Cardiac muscle cell (in vitro differentiated cells and primary cell): Measurements from ENCODE around the gene COQ9. TPM values are rescaled to one million over a fixed set of nuclear protein-coding genes. Genes with fewer than 3 reads are reported as not detected.

Experiments used
- DNase-seq, 2 donors: peaks; one replicate each; pipeline versions ENCODE4 v3.0.0 to v3.0.0-alpha.2; 2010 to 2017; ENCODE audit warnings: low read depth in 1 of 2, low spot score in 1 of 2
- H3K27ac ChIP-seq: fragments of 200-600 bp; sonication (generic); 2 replicates; pipeline ENCODE4 v1.5.1; 2016
- H3K27me3 ChIP-seq: fragments of 200-600 bp; sonication (generic); 2 replicates; pipeline ENCODE4 v1.6.0; 2016; ENCODE audit warnings: control low read depth
- H3K36me3 ChIP-seq: fragments of 200-600 bp; sonication (generic); 2 replicates; pipeline ENCODE4 v1.5.1; 2016; ENCODE audit warnings: control low read depth
- H3K4me1 ChIP-seq: fragments of 200-600 bp; sonication (generic); 2 replicates; pipeline ENCODE4 v1.8.1; 2017; ENCODE audit warnings: low read depth, mild to moderate bottlenecking, mixed run types
- H3K4me3 ChIP-seq: fragments of 200-600 bp; sonication (generic); 2 replicates; pipeline ENCODE4 v1.5.1; 2016; ENCODE audit warnings: mild to moderate bottlenecking
- H3K9me3 ChIP-seq: fragments of 200-600 bp; sonication (generic); 2 replicates; pipeline ENCODE4 v1.5.1; 2017; ENCODE audit warnings: low read depth, mild to moderate bottlenecking, control low read depth
- polyA plus RNA-seq: library from polyadenylated mRNA; unstranded; fragments of >200 nt; fragmentation: Nextera tagmentation; extraction: Ambion mirVana; gene quantifications from 2 replicates; pipeline ENCODE4 v1.2.1, GENCODE V29; 2016
- total RNA-seq: library from RNA; depleted of rRNA; stranded (reverse); fragments of >200 nt; gene quantifications from 2 replicates; pipeline ENCODE4 v1.2.3, GENCODE V29; 2016
- TF ChIP-seq, protein P1 (sequence below): IDR thresholded peaks from 2 replicates; pipeline ENCODE4 v1.5.1; 2012; ENCODE audit warnings: low read depth, mild to moderate bottlenecking, low read length

The COQ9 gene
- total and polyA plus RNA-seq, 2 experiments from 2014 or later = 111 to 152 TPM

DNA sequence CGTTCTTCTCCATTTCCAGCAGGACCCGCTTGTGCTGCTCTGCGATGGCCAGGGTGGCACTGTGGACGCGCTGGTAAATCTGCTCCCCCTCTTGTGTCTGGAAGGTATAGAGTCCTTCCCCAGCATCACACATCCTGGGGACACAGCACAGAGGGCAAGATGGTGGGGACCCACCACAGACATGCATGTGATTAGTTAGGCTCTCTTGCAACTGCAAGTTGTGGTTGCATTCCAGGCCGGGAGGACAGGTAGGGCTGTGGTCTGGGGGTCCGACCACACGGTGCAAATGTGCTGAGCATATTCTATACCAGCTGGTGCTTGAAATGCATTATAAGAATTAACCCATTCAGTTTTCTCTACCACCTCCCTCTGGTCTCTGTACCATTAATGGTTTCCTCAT lies 26.6 kb downstream of the COQ9 start:
- Histone ChIP-seq H3K9me3 (no peaks in the 10 kb centered on the region), H3K27me3 (no peaks in the 10 kb centered on the region), H3K4me3 (no peak overlapping the region), H3K27ac (peak overlapping the region; percentile 95), H3K36me3 (peaks cover 82% of the 10 kb centered on the region), H3K4me1 (peaks cover 50% of the 10 kb centered on the region)
- TF ChIP-seq, protein P1, sequence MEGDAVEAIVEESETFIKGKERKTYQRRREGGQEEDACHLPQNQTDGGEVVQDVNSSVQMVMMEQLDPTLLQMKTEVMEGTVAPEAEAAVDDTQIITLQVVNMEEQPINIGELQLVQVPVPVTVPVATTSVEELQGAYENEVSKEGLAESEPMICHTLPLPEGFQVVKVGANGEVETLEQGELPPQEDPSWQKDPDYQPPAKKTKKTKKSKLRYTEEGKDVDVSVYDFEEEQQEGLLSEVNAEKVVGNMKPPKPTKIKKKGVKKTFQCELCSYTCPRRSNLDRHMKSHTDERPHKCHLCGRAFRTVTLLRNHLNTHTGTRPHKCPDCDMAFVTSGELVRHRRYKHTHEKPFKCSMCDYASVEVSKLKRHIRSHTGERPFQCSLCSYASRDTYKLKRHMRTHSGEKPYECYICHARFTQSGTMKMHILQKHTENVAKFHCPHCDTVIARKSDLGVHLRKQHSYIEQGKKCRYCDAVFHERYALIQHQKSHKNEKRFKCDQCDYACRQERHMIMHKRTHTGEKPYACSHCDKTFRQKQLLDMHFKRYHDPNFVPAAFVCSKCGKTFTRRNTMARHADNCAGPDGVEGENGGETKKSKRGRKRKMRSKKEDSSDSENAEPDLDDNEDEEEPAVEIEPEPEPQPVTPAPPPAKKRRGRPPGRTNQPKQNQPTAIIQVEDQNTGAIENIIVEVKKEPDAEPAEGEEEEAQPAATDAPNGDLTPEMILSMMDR = no peak
- DNase-seq = no peak

DNA sequence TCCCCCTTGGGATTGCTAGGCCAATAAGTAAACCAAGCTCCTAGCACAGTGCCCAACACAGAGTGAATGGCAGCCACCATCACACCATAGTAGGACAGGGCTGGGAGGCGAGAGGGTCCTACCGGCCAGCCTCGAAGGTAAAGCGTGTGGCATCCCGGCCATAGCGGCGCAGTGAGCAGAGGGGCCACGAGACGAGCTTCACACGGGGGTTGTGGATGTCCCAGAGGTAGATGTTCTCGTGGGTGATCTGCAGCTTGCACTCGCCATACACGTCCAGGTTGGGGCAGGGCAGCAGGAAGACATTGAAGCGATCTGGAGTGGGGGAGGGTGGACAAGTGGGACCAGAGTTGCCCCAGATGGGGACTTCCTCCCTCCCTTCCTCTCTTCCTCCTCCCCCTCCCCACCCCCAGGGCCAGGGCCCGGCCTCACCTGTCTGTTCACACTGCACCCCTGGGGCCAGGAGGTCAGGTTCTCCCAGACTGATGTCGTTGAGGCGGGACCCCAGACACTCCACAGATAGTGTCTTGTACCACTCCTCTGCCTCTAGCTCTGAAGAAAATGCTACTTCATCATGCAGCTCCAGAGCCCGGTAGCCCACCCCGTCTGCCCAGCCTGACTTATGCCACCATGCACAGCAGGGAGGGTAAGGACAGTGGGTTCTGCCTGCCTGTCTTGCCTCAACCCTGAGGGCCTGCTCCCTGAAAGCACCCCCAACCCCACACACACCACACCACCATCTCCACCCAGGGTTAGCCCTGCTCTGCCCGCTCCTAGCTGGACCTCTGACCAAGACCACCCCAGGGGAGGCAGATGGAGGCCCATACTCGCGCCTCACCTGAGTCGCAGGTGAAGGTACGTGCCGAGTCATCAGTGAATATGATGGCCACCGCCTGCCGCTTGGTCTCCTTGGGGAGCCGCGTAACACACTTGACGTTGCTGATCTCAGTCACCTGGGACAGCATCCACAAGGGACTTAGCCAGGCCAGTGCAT lies 27.7 kb downstream of the COQ9 start:
- Histone ChIP-seq H3K27ac (peak overlapping the region; percentile 95), H3K4me1 (peaks cover 61% of the 10 kb centered on the region), H3K9me3 (no peaks in the 10 kb centered on the region), H3K36me3 (peaks cover 80% of the 10 kb centered on the region), H3K27me3 (no peaks in the 10 kb centered on the region), H3K4me3 (no peak overlapping the region)
- TF ChIP-seq, protein P1 = no peak
- no peak for DNase-seq

DNA sequence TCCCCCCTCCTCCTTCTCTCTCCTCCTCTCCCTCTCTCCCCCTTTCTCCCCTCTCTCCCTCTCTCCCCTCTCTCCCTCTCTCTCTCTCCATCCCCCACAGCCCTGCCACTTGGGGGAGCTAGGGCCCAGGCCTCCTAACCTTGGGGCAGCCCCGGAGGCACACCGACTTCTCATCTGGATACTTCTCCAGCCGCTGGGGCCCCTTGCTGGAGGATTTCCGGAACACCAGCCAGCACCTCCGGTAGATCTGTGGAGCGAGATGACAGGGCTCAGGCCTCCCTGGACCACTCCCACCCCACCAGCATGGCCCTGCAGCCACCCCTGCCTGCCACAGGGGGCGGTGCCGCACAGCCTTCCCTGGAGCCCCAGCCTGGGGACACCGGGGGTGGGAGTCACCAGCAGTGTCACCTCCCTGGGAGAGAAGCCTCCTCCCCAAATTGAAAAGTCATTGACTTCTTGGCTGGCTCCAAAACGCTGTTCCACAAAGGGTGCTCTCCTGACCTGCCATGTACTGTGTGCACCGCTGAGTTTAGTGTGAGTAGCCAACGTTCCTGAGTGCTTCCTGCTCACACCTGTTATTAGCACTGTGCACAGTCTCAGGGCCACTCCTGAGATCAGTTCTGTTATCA lies 28.5 kb downstream of the COQ9 start:
- H3K4me1 ChIP-seq = peaks cover 69% of the 10 kb centered on the region
- DNase-seq = peak; percentile 64 to 77

DNA sequence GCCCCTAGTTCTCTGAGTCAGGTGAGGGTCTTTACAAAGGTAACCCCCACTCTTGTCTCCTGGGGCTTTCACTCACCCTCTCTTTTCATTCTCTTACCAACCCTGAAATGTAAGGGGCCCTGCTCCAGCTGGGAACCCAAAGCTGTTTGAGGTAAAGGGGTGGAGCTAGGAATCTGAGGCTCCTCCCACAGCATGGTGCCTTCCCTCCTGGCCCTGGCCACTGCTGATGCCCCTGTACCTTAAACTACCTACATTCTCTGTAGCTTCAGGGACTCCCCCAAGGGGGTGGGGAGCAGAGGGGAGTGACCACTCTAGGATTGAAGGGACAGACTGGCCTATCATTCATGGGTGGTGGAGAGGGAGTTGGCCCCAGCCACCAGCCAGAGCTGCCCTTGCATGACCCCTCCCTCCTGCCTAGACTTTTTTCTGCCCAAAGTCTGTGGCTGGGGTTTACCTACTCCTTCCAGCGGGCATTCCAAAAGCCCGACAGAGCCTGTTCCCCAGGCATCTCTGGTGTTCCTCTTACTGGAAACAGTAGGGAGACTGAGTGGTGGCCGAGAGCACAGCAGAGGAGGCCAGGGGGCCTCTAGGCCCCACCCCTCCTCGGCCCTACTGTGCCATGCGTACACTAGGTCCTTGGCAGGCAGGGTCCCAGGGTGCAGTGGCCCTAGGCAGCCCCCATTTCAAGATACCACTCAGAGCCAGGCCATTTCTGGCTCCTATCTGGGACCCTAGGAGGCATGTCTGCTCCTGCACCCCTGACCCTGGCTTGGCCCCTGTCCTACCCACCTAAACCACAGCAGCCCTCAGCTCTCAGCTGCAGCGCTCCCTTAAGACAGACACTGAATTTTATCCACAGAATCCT lies 29.5 kb downstream of the COQ9 start:
- Histone ChIP-seq H3K27ac (peak overlapping the region; percentile 95), H3K36me3 (peaks cover 75% of the 10 kb centered on the region), H3K4me3 (peak overlapping the region; percentile 100), H3K4me1 (peaks cover 79% of the 10 kb centered on the region), H3K9me3 (no peaks in the 10 kb centered on the region), H3K27me3 (no peaks in the 10 kb centered on the region)
- DNase-seq = peak in 1 of 2 donors; percentile 32
- TF ChIP-seq, protein P1 = no peak

More for the DNA sequence above, 28.5 kb downstream of the COQ9 start:
- Histone ChIP-seq H3K27ac (peak overlapping the region; percentile 95), H3K4me3 (peak overlapping the region; percentile 100), H3K27me3 (no peaks in the 10 kb centered on the region), H3K36me3 (peaks cover 72% of the 10 kb centered on the region), H3K9me3 (no peaks in the 10 kb centered on the region)
- TF ChIP-seq, protein P1 = peak; percentile 77
